ENCODE results near the gene TMEM240. TPM values are rescaled to one million over a fixed set of nuclear protein-coding genes. Genes with fewer than 3 reads are reported as not detected.
"Not testable (repeated sequence)": the region's sequence is repeated elsewhere in the genome, so short reads cannot be mapped to it uniquely, and the experiment has no call there.

TMEM240 gene
- total RNA-seq, 2 experiments from 2014 or later: 0.76 to 2.1 TPM

- H3K4me2 ChIP-seq (ENCODE audit: low read length); H3K9me3 ChIP-seq (ENCODE audit: low read length); intact Hi-C loops (cut with micrococcal nuclease; ENCODE audit: unreplicated experiment); DNase-seq (ENCODE audit: low spot score); H3K4me1 ChIP-seq (ENCODE audit: insufficient read depth, low read length, poor library complexity, severe bottlenecking); H3K27ac ChIP-seq (ENCODE audit: low read depth, low read length, poor library complexity, severe bottlenecking); BruUV-seq (replicated peaks); H3K9me2 ChIP-seq (ENCODE audit: insufficient read depth, low read length); H3K79me2 ChIP-seq (ENCODE audit: insufficient read depth, low read depth, low read length); H2AFZ ChIP-seq (ENCODE audit: low read length); CTCF ChIA-PET (ENCODE audit: unreplicated experiment); POLR2A ChIA-PET; H3K4me3 ChIP-seq (ENCODE audit: low read depth, low read length, poor library complexity, severe bottlenecking); H4K20me1 ChIP-seq (ENCODE audit: insufficient read depth, low read length): not testable (repeated sequence)
- H3K36me3 ChIP-seq (ENCODE audit: insufficient read depth, low read length): peaks cover 72% of the 10 kb centered on the region
Observed at GRCh38 chr1:1523226-1523625, 17.2 kb downstream of the TMEM240 start.

DNA sequence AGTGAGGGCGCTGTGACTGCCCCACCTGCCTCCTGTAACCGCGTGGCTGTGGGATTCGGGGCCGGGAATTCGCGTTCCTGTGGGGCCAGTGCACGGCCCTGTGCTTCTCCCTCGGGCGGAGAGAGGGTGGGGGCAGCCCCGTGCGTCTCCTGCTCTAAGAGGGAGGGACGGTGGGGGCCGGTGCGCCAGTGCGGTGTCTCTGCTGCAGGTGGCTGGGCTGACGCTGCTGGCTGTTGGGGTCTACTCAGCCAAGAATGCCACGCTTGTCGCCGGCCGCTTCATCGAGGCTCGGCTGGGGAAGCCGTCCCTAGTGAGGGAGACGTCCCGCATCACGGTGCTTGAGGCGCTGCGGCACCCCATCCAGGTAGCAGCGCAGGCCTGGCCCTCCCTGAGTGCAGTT is 17.9 kb downstream of the TMEM240 start:
- CTCF ChIA-PET (ENCODE audit: unreplicated experiment); H3K27ac ChIP-seq (ENCODE audit: low read depth, low read length, poor library complexity, severe bottlenecking); H3K4me3 ChIP-seq (ENCODE audit: low read depth, low read length, poor library complexity, severe bottlenecking); H3K9me3 ChIP-seq (ENCODE audit: low read length); H2AFZ ChIP-seq (ENCODE audit: low read length); H3K9me2 ChIP-seq (ENCODE audit: insufficient read depth, low read length); POLR2A ChIA-PET; intact Hi-C loops (cut with micrococcal nuclease; ENCODE audit: unreplicated experiment); H4K20me1 ChIP-seq (ENCODE audit: insufficient read depth, low read length); DNase-seq (ENCODE audit: low spot score); BruUV-seq (replicated peaks); H3K4me1 ChIP-seq (ENCODE audit: insufficient read depth, low read length, poor library complexity, severe bottlenecking); H3K79me2 ChIP-seq (ENCODE audit: insufficient read depth, low read depth, low read length); H3K4me2 ChIP-seq (ENCODE audit: low read length): not testable (repeated sequence)
- H3K36me3 ChIP-seq (ENCODE audit: insufficient read depth, low read length): peaks cover 71% of the 10 kb centered on the region

DNA sequence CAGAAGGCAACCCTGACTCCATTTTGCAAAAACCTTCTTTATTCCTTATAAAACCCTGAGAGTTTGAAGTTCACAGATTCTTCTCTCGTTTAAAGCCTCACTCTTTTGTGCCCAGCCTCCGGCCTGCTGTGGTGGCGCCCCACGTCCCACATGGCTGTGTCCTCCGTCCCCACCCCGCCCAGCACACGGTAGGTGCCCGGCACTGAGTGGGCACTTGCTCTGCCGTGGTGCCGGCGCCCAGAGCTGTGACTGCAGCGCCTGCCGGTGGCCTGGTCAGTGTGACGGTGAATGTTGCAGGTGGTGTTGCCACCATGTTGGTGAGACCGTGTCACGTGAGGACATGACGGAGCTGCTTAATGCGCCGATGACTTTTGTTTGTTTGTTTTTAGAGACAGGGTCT is 19.1 kb downstream of the TMEM240 start:
- Histone ChIP-seq H3K4me1 (ENCODE audit: insufficient read depth, low read length, poor library complexity, severe bottlenecking) (no peaks in the 10 kb centered on the region), H3K4me2 (ENCODE audit: low read length) (no peak overlapping the region), H3K36me3 (ENCODE audit: insufficient read depth, low read length) (peaks cover 73% of the 10 kb centered on the region), H3K27ac (ENCODE audit: low read depth, low read length, poor library complexity, severe bottlenecking) (no peak overlapping the region), H3K79me2 (ENCODE audit: insufficient read depth, low read depth, low read length) (no peaks in the 10 kb centered on the region), H4K20me1 (ENCODE audit: insufficient read depth, low read length) (no peaks in the 10 kb centered on the region), H3K4me3 (ENCODE audit: low read depth, low read length, poor library complexity, severe bottlenecking) (no peak overlapping the region), H3K9me2 (ENCODE audit: insufficient read depth, low read length) (no peaks in the 10 kb centered on the region), H3K9me3 (ENCODE audit: low read length) (no peaks in the 10 kb centered on the region), H2AFZ (ENCODE audit: low read length) (no peak overlapping the region)
- intact Hi-C loops (cut with micrococcal nuclease; ENCODE audit: unreplicated experiment): no loop called here
- no TSS peak for BruUV-seq (replicated peaks)
- TF ChIP-seq, protein P1, sequence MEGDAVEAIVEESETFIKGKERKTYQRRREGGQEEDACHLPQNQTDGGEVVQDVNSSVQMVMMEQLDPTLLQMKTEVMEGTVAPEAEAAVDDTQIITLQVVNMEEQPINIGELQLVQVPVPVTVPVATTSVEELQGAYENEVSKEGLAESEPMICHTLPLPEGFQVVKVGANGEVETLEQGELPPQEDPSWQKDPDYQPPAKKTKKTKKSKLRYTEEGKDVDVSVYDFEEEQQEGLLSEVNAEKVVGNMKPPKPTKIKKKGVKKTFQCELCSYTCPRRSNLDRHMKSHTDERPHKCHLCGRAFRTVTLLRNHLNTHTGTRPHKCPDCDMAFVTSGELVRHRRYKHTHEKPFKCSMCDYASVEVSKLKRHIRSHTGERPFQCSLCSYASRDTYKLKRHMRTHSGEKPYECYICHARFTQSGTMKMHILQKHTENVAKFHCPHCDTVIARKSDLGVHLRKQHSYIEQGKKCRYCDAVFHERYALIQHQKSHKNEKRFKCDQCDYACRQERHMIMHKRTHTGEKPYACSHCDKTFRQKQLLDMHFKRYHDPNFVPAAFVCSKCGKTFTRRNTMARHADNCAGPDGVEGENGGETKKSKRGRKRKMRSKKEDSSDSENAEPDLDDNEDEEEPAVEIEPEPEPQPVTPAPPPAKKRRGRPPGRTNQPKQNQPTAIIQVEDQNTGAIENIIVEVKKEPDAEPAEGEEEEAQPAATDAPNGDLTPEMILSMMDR (conservative IDR thresholded peaks at IDR 0.05; ENCODE audit: low read length): no peak
- TF ChIP-seq EZH2phosphoT487 (IDR thresholded peaks at IDR 0.05; ENCODE audit: borderline replicate concordance, low read depth, low read length): no peak
- DNase-seq (ENCODE audit: low spot score): no peak
- POLR2A ChIA-PET: no interaction called here
- CTCF ChIA-PET (ENCODE audit: unreplicated experiment): no interaction called here

GRCh38 chr1:1519805-1520505 is 20.5 kb downstream of the TMEM240 start:
- H2AFZ ChIP-seq (ENCODE audit: low read length); intact Hi-C loops (cut with micrococcal nuclease; ENCODE audit: unreplicated experiment); H4K20me1 ChIP-seq (ENCODE audit: insufficient read depth, low read length); H3K4me3 ChIP-seq (ENCODE audit: low read depth, low read length, poor library complexity, severe bottlenecking); H3K27ac ChIP-seq (ENCODE audit: low read depth, low read length, poor library complexity, severe bottlenecking); POLR2A ChIA-PET; BruUV-seq (replicated peaks); H3K4me2 ChIP-seq (ENCODE audit: low read length); H3K9me3 ChIP-seq (ENCODE audit: low read length); H3K4me1 ChIP-seq (ENCODE audit: insufficient read depth, low read length, poor library complexity, severe bottlenecking); DNase-seq (ENCODE audit: low spot score); H3K9me2 ChIP-seq (ENCODE audit: insufficient read depth, low read length); H3K79me2 ChIP-seq (ENCODE audit: insufficient read depth, low read depth, low read length); CTCF ChIA-PET (ENCODE audit: unreplicated experiment): not testable (repeated sequence)
- H3K36me3 ChIP-seq (ENCODE audit: insufficient read depth, low read length): peaks cover 72% of the 10 kb centered on the region

- intact Hi-C loops (cut with micrococcal nuclease; ENCODE audit: unreplicated experiment); H3K4me3 ChIP-seq (ENCODE audit: low read depth, low read length, poor library complexity, severe bottlenecking); H3K9me3 ChIP-seq (ENCODE audit: low read length); H3K9me2 ChIP-seq (ENCODE audit: insufficient read depth, low read length); BruUV-seq (replicated peaks); H4K20me1 ChIP-seq (ENCODE audit: insufficient read depth, low read length); H3K4me1 ChIP-seq (ENCODE audit: insufficient read depth, low read length, poor library complexity, severe bottlenecking); H3K27ac ChIP-seq (ENCODE audit: low read depth, low read length, poor library complexity, severe bottlenecking); H3K4me2 ChIP-seq (ENCODE audit: low read length); CTCF ChIA-PET (ENCODE audit: unreplicated experiment); H2AFZ ChIP-seq (ENCODE audit: low read length); POLR2A ChIA-PET; DNase-seq (ENCODE audit: low spot score): not testable (repeated sequence)
- H3K79me2 ChIP-seq (ENCODE audit: insufficient read depth, low read depth, low read length): peaks cover 15% of the 10 kb centered on the region; the same call in 1 of the 2 replicates
- H3K36me3 ChIP-seq (ENCODE audit: insufficient read depth, low read length): peaks cover 72% of the 10 kb centered on the region
Observed at GRCh38 chr1:1518621-1519007, 21.8 kb downstream of the TMEM240 start.
